HG03565 (cell line): Measurements from ENCODE around the gene ANKRD13D.

Experiments used
- ATAC-seq: cut with Tn5 transposase; IDR thresholded peaks from one replicate; pipeline ENCODE4 v1.9.1; 2021; ENCODE audit warnings: mild to moderate bottlenecking, moderate library complexity; ENCODE audit not compliant: unreplicated experiment

The ANKRD13D gene

GRCh38 chr11:67285541-67286498 is 3.3 kb upstream of the ANKRD13D start:
- ATAC-seq: no peak

DNA sequence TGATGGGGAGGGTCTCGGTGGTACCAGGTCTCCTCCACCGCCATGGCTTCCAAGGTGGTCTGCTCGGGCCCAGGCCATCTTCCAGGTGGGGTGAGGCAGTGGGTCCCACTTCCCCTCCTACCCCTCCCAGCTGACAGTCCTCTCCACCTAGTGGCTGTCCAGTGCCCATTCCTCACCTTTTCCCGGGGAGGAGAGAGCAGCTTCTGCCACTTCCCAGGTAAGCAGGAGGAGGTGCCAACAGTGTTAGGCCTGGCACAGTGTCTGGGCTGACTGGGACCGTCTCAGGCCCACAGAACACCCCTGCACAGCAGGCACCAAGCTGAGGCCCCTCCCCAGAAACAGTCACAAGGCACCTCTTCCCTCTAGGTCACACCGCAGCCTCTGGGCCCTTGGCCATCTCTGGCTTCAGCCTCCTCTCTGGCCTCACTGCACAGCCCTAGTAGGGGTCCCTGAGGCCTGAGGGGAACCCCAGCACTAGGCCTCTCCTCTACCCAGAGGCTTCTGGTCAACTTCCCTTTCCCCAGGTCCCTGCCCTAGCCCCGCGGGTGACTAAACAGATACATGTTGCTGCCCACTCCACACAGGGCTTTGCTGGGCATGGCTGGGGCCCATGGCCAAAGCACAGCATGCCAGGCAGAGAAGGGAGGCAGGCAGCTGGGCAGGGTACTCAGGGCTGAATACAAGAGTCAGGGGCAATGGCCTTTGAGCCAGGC is 2.3 kb upstream of the ANKRD13D start:
- ATAC-seq: no peak

GRCh38 chr11:67287355-67288197 is 1.5 kb upstream of the ANKRD13D start:
- ATAC-seq: no peak

- no peak for ATAC-seq
Measured at GRCh38 chr11:67288198-67288451, 978 bp upstream of the ANKRD13D start.

DNA sequence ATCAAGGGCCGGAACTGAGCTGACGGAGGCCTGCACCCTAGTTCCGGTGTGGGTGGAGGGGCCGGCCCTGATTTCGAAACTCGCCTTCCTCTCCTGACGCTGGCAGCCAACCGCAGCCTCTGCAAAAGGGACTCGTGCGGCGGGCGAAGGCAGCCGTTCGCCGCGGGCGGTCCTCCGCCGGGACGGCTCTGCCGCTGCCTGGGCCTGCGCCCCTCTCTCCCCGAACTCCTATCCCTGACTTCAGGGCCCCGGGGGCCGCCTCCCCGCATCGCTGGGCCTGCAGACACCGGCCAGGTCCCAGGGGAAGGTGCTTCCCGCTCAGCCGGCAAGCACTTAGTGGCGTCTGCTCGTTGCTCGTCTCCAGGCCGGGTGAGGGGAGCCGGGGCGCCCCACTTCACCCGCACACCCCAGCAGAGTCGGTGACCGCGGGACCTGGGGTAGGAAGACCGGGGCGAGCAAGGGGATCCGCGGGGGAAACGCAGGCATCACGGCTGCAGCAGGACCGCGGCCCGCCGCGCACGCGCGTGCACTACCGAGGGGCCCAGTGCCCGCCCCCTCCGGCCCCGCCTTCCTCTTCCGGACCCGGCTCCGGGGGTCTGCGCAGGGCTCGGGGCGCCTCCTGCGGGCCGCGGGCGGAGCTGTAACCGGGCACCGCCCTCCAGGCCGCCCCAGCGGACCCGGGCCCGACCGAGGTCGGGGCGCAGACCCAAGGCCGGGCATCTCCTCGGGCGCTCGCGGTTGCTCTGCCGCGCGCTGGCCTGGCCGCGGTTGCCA is 464 bp upstream of the ANKRD13D start:
- peak; percentile 45 for ATAC-seq

- ATAC-seq: no peak
Measured at GRCh38 chr11:67289651-67290479, 762 bp downstream of the ANKRD13D start.

DNA sequence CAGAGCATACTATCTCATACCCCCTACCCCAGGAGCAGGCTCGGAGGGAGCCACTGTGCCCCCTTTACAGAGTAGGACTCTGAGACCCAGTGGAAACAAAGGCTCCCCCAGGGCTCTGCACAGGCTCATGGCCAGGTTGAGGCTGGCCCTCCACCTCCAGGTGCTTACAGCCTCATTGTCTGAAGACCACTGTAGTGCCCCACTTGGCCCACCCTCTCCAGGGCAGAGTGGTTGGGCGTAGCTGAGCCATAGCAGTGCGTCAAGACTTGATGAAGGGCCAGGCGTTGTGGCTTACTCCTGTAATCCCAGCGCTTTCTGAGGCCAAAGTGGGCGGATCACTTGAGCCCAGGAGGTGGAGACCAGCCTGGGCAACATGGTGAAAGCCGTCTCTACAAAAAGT is 1.7 kb downstream of the ANKRD13D start:
- no peak for ATAC-seq

- no peak for ATAC-seq
Measured at GRCh38 chr11:67291481-67292381, 2.6 kb downstream of the ANKRD13D start.

DNA sequence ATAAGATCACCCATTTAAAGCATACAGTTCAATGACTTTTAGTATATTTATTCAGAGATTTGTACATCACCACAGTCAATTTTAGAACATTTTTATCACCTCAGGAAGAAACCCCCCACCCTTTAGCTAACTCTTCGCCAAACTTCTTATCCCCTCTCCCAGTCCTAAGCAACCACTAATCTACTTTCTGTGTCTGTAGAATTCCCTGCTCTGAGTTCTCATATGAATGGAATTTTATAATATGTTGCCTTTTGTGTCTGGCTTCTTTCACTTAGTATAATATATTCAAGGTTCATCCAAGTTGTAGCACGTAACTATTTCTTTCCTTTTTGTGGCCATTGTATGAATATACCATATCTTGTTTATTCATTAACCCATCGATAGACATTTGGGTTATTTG is 3.6 kb downstream of the ANKRD13D start:
- ATAC-seq: no peak

- ATAC-seq: no peak
Measured at GRCh38 chr11:67293090-67293489, 4.0 kb downstream of the ANKRD13D start.

DNA sequence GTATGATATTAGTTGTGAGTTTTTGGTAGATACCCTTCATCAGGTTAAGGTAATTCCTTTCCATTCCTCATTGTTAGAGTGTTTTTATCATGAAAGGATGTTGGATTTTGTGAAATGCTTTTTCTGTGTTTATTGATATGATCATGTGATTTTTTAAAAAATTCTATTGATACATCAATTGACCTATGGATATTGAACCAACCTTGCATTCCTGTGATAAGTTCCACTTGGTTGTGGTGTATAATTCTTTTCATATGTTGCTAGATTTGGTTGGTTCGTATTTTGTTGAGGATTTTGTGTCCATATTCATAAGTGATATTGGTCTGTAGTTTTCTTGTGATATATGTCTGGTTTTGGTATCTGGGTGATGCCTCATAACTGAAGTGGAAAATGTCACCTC is 6.7 kb downstream of the ANKRD13D start:
- ATAC-seq: no peak

GRCh38 chr11:67298786-67299185 is 9.7 kb downstream of the ANKRD13D start:
- no peak for ATAC-seq

GRCh38 chr11:67299471-67300191 is 10.5 kb downstream of the ANKRD13D start:
- no peak for ATAC-seq

DNA sequence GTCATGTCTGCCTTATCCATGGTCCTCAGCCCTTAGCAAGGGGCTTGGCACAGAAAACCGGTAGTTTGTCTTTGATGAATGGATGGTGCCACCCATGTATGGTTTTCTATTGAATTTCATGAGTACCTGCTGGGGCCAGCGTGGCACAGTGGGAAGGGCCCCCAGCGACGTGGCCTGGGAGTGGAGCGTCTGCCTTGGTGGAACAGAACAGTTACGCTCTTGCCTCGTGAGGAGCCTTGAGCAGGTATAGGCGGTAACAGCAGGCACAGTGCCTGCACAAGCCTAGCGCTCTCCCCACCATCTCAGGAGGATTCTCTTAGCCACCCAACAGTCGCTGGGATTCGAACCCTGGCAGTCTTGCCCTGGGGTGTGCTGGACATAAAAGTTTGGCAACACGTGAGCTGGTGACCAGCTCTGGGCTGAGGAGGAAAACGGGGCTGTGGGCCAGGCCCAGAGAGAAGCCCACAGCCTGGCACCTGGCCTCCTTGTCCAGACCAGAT is 11.2 kb downstream of the ANKRD13D start:
- no peak for ATAC-seq

- no peak for ATAC-seq
Measured at GRCh38 chr11:67300756-67301312, 11.7 kb downstream of the ANKRD13D start.

DNA sequence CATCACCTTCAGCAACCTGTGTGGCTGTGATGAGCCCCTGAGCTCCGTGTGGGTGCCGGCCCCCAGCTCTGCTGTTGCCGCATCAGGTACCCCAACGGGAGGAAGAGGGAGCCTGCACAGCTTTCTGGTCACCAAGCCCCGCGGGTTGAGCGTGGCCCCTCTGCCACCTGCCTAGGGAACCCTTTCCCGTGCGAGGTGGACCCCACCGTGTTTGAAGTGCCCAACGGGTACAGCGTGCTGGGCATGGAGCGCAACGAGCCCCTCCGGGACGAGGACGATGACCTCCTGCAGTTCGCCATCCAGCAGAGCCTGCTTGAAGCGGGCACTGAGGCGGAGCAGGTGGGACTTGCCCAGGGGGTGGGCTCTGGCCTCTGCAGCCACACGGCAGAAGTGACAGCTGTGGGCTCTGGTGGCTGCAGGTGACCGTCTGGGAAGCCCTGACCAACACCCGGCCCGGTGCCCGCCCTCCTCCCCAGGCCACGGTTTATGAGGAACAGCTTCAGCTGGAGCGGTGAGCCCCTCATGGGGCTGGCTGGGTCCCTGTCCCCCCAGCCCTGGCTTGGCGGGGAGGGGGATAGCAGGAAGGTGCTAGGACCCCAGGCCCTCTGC is 12.3 kb downstream of the ANKRD13D start:
- no peak for ATAC-seq

GRCh38 chr11:67301951-67302516 is 12.9 kb downstream of the ANKRD13D start:
- ATAC-seq: no peak
